ENCODE measurements around the gene ST6GALNAC6. TPM values are rescaled to one million over a fixed set of nuclear protein-coding genes. Genes with fewer than 3 reads are reported as not detected.

The ST6GALNAC6 gene
- total and polyA plus RNA-seq, 7 donors, result 35.6 to 125 (median 109) TPM

DNA sequence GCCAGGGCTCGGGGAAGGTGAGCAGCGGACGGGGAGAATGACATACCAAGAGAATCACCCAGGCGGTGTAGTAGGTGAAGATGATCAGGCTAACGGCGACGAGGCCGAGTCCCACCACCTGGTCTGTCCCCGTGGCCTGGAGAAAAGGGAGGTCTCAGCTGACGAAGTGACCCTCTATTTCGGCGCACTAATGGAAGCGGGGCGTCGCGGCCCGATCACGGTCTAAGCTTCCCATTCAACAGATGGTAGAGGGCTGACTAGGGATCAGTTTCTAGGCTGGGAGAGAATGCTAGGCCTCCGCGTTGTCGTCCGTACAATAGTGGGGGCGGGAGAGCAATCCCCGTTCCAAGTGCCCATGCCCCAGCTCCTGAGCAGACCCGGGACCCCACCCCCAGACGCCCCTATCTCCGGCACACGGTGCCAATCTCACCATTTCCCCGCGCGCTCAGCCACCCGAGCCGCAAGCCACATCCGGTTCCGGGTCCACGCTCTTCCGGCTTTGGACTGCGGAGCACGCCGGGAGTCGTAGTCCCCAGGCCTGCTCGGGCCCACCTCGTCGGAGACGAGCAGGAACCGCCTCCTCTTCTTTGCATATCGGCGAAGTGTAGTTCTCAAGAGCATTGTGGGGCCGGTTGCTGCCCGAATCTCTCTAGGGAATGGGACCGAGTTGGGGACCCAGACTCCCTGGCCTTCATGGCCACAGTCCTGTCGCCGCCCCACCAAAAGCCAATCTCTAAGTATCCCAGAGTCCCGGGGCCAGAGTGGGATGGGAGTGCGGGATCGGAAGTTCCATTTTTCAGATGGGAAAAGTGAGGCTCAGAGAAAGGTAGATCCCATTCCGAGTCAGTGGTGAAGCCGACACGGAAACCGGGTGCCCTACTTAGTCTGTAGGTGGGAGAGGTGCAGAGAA is 38.2 kb upstream of the ST6GALNAC6 start, which contains the start of gene DPM2:
Gene DPM2, minus strand, starts transcription at position 467 of the 910 bp plus-strand sequence. Its CDS starts 34 bp downstream, at position 433.
- peak; percentile 92 for DNase-seq
- TF ChIP-seq POLR2A (IDR thresholded peaks at IDR 0.05), result peak in 1 of 2 donors; percentile 55
- peak; percentile 69 to 88 (median 78) for TF ChIP-seq POLR2AphosphoS5 (IDR thresholded peaks at IDR 0.05)
- no peak for TF ChIP-seq EP300 (IDR thresholded peaks at IDR 0.05)
- Histone ChIP-seq H3K36me3 (peaks cover 0 to 30% (median 10%) of the 10 kb centered on the region in 4 donors), H3K9me3 (no peaks in the 10 kb centered on the region), H3K27ac (peak within 1 kb of the TSS; percentile 66 to 77 (median 71)), H3K4me3 (peak within 1 kb of the TSS; percentile 57 to 75 (median 72)), H3K27me3 (no peaks in the 10 kb centered on the region), H3K4me1 (peaks cover 0 to 38% (median 35%) of the 10 kb centered on the region in 4 donors)
- 4 to 5% methylated on average over 60 of the region's 60 CpGs for WGBS, 2 donors
- intact Hi-C loops (cut with DNase I), result no loop called here

GRCh38 chr9:127937056-127937387 is 37.6 kb upstream of the ST6GALNAC6 start:
- no peaks in the 10 kb centered on the region for H3K9me3 ChIP-seq
- H3K4me3 ChIP-seq, result peak overlapping the region; percentile 57 to 75 (median 72)
- H3K36me3 ChIP-seq, result peaks cover 0 to 23% (median 5%) of the 10 kb centered on the region in 4 donors
- peak overlapping the region; percentile 66 to 77 (median 71) for H3K27ac ChIP-seq
- H3K4me1 ChIP-seq, result peaks cover 0 to 32% (median 29%) of the 10 kb centered on the region in 4 donors
- no peak for DNase-seq
- no peaks in the 10 kb centered on the region for H3K27me3 ChIP-seq
- intact Hi-C loops (cut with DNase I), result no loop called here
- no peak for TF ChIP-seq POLR2AphosphoS5 (IDR thresholded peaks at IDR 0.05)
- no peak for TF ChIP-seq EP300 (IDR thresholded peaks at IDR 0.05)
- TF ChIP-seq, protein P1, sequence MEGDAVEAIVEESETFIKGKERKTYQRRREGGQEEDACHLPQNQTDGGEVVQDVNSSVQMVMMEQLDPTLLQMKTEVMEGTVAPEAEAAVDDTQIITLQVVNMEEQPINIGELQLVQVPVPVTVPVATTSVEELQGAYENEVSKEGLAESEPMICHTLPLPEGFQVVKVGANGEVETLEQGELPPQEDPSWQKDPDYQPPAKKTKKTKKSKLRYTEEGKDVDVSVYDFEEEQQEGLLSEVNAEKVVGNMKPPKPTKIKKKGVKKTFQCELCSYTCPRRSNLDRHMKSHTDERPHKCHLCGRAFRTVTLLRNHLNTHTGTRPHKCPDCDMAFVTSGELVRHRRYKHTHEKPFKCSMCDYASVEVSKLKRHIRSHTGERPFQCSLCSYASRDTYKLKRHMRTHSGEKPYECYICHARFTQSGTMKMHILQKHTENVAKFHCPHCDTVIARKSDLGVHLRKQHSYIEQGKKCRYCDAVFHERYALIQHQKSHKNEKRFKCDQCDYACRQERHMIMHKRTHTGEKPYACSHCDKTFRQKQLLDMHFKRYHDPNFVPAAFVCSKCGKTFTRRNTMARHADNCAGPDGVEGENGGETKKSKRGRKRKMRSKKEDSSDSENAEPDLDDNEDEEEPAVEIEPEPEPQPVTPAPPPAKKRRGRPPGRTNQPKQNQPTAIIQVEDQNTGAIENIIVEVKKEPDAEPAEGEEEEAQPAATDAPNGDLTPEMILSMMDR (IDR thresholded peaks at IDR 0.05), result no peak
- no peak for TF ChIP-seq POLR2A (IDR thresholded peaks at IDR 0.05)
- 7 to 14% methylated on average over 7 of the region's 7 CpGs for WGBS, 2 donors

GRCh38 chr9:127936347-127936852 is 37.0 kb upstream of the ST6GALNAC6 start:
- Histone ChIP-seq H3K4me1 (peaks cover 0 to 33% (median 30%) of the 10 kb centered on the region in 4 donors), H3K36me3 (peaks cover 0 to 17% (median 5%) of the 10 kb centered on the region in 4 donors), H3K4me3 (peak overlapping the region in 2 of 4 donors; percentile 71 to 72), H3K9me3 (no peaks in the 10 kb centered on the region), H3K27ac (no peak overlapping the region), H3K27me3 (peaks cover 0 to 6% (median 0%) of the 10 kb centered on the region in 3 donors)
- TF ChIP-seq EP300 (IDR thresholded peaks at IDR 0.05), result no peak
- no peak for TF ChIP-seq POLR2AphosphoS5 (IDR thresholded peaks at IDR 0.05)
- TF ChIP-seq POLR2A (IDR thresholded peaks at IDR 0.05), result no peak
- TF ChIP-seq, protein P1 (IDR thresholded peaks at IDR 0.05), result no peak
- intact Hi-C loops (cut with DNase I), result no loop called here
- WGBS, 2 donors, result 81 to 86% methylated on average over 14 of the region's 14 CpGs
- no peak for DNase-seq

- no peak for TF ChIP-seq EP300 (IDR thresholded peaks at IDR 0.05)
- no peak for TF ChIP-seq POLR2A (IDR thresholded peaks at IDR 0.05)
- TF ChIP-seq, protein P1 (IDR thresholded peaks at IDR 0.05), result no peak
- no peak for TF ChIP-seq POLR2AphosphoS5 (IDR thresholded peaks at IDR 0.05)
- H3K4me3 ChIP-seq, result no peak overlapping the region
- WGBS, 2 donors, result 77 to 84% methylated on average over 4 of the region's 4 CpGs
- H3K4me1 ChIP-seq, result peaks cover 0 to 39% (median 37%) of the 10 kb centered on the region in 4 donors
- no peak overlapping the region for H3K27ac ChIP-seq
- no peak for DNase-seq
- peaks cover 0 to 11% (median 5%) of the 10 kb centered on the region in 4 donors for H3K36me3 ChIP-seq
- intact Hi-C loops (cut with DNase I), result no loop called here
- H3K27me3 ChIP-seq, result peaks cover 0 to 12% (median 0%) of the 10 kb centered on the region in 3 donors
- H3K9me3 ChIP-seq, result no peaks in the 10 kb centered on the region
Measured at GRCh38 chr9:127935765-127936221, 36.4 kb upstream of the ST6GALNAC6 start.

DNA sequence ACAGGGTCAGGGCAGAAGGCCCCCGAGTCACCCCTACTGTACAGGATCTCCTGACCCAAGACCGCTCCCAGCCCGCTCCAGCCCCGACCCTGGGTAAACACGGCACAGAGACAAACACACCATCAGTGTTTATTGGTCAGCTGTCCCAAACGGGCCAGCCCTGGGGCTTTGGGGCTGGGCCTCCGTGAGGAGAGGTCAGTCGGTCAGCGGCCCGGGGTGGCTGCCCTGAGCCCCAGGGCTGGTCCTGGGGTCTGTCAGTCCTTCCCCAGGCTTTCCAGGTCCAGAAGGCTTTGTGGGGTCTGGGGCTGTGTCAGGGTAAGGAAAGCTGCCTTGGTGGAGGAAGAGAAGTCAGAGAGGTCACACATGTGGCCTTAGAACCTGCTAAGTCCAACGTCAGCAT is 35.6 kb upstream of the ST6GALNAC6 start:
- Histone ChIP-seq H3K4me1 (peaks cover 0 to 47% (median 44%) of the 10 kb centered on the region in 4 donors), H3K4me3 (no peak overlapping the region), H3K9me3 (no peaks in the 10 kb centered on the region), H3K27me3 (peaks cover 0 to 20% (median 0%) of the 10 kb centered on the region in 3 donors), H3K27ac (no peak overlapping the region), H3K36me3 (peaks cover 0 to 10% (median 5%) of the 10 kb centered on the region in 4 donors)
- no peak for DNase-seq
- WGBS, 2 donors, result 65 to 82% methylated on average over 11 of the region's 11 CpGs
- TF ChIP-seq POLR2AphosphoS5 (IDR thresholded peaks at IDR 0.05) (no peak), POLR2A (IDR thresholded peaks at IDR 0.05) (no peak), EP300 (IDR thresholded peaks at IDR 0.05) (no peak)
- TF ChIP-seq, protein P1 (IDR thresholded peaks at IDR 0.05), result no peak
- intact Hi-C loops (cut with DNase I), result loop anchor here (5.0 kb wide), 1 partner anchor 323 kb away; the partner anchor contains the start of gene STXBP1

Data from sigmoid colon (tissue), 7 donors.